ENCODE data around the gene CCKAR.

The CCKAR gene

DNA sequence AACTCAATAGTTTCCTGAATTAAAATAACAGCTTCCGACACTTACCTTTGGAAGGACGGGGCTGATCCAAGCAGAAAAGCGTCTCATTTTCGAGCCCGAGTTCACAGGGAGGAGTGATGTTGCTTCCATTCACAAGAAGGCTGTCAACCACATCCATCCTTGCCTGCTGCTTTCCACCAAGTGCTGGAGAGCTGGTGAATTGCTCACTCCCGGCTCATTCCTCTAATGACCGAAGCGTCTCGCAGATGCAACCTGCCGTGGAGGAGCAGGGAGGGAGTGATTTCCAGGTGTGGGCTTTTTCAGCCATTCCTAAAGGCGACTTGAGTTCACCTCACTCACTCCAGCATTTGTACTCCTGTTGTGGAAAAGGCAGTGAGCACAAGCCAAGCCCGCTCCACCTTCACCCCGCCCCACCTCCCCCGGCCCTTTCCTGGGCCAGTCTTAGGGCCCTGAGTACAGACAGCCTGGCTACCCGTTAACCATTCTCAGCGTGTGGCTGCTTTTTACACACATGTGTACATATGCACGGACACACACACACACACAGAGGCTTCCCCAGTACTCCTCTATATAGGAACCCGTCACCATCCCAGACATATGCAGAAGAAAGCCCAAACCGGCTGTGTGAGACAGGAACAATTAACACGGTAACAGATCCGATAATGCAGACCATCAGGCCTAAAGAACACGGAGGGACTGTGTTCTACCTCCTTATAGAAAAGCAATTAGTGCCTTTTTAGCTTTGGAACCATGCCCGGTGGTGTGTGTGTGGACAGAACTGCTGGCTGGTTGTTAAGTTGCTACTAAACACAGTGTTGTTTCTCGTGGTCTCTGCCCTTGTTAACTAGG is at the start of gene CCKAR:
Gene CCKAR, minus strand, starts transcription at position 374 of the 849 bp plus-strand sequence. Its CDS starts 217 bp downstream, at position 157.
- Mint-ChIP-seq H3K4me3 (no peak within 1 kb of the TSS), H3K36me3 (no peaks in the 10 kb centered on the region), H3K27ac (no peak within 1 kb of the TSS)

GRCh38 chr4:26533685-26534084 is 43.4 kb upstream of the CCKAR start:
- Mint-ChIP-seq H3K4me3 (no peak overlapping the region), H3K36me3 (no peaks in the 10 kb centered on the region), H3K4me1 (ENCODE audit: low read depth) (no peaks in the 10 kb centered on the region), H3K9me3 (ENCODE audit: low read depth) (no peaks in the 10 kb centered on the region), H3K27me3 (no peaks in the 10 kb centered on the region), H3K27ac (no peak overlapping the region)

More for the DNA sequence above, at the start of gene CCKAR:
- Mint-ChIP-seq H3K27me3 (peaks cover 25% of the 10 kb centered on the region), H3K9me3 (ENCODE audit: low read depth) (no peaks in the 10 kb centered on the region), H3K4me1 (ENCODE audit: low read depth) (no peaks in the 10 kb centered on the region)

DNA sequence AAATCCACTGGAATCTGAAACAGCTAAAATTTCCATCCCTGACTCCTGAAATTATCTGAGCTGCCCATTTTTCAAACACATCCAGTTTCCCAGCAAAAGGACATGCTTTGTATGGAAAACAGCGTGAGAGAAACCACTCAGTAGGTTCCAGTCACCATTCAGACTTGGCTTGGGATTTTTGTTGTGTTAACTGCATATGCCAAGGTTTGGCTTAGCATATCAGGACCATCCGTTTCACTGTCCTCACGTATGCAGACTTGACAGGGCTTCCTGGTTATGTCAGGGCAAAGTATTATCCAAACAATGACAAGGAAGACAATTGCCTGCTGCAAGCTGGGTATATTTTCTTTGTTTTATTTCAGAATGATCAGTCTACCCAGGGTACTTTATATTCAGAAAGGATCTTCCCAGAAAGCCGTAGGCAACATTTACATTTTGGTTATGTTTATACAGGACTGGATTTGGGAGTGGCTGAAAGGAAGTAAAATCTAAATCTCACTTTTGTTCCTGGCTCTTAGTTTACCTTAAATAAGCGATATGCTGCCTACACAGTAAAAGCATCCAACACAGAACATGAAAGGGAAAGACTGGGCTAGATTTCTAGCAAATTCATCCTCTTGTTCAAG is 41.3 kb upstream of the CCKAR start:
- Mint-ChIP-seq H3K9me3 (ENCODE audit: low read depth) (no peaks in the 10 kb centered on the region), H3K36me3 (no peaks in the 10 kb centered on the region), H3K4me3 (no peak overlapping the region), H3K27me3 (no peaks in the 10 kb centered on the region), H3K27ac (no peak overlapping the region), H3K4me1 (ENCODE audit: low read depth) (no peaks in the 10 kb centered on the region)

DNA sequence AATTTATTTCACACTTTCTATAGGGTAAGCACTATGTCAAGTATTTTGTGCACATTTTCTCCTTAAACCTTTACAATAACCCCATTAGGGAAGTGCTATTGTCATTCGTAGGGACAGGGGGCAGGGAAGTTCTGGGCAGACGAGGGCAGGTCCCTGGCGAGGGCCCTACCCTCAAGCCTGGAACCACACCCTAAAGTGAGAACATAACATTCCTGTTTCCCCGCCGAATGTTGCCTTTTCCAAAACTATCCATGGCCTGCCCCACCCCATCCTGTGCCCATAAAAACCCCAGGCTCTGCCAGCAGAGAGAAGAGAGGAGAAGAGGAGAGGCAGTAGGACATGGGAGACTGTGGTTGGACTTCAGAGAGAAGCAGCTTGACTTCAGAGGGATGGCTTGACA is 39.8 kb upstream of the CCKAR start:
- H3K9me3 Mint-ChIP-seq (ENCODE audit: low read depth): no peaks in the 10 kb centered on the region
- H3K4me1 Mint-ChIP-seq (ENCODE audit: low read depth): no peaks in the 10 kb centered on the region
- H3K4me3 Mint-ChIP-seq: no peak overlapping the region
- no peaks in the 10 kb centered on the region for H3K36me3 Mint-ChIP-seq
- no peaks in the 10 kb centered on the region for H3K27me3 Mint-ChIP-seq
- no peak overlapping the region for H3K27ac Mint-ChIP-seq

GRCh38 chr4:26529479-26529878 is 39.2 kb upstream of the CCKAR start:
- H3K4me1 Mint-ChIP-seq (ENCODE audit: low read depth): no peaks in the 10 kb centered on the region
- H3K36me3 Mint-ChIP-seq: no peaks in the 10 kb centered on the region
- H3K4me3 Mint-ChIP-seq: no peak overlapping the region
- no peaks in the 10 kb centered on the region for H3K27me3 Mint-ChIP-seq
- no peak overlapping the region for H3K27ac Mint-ChIP-seq
- no peaks in the 10 kb centered on the region for H3K9me3 Mint-ChIP-seq (ENCODE audit: low read depth)

GRCh38 chr4:26525771-26526150 is 35.5 kb upstream of the CCKAR start:
- Mint-ChIP-seq H3K27ac (no peak overlapping the region), H3K36me3 (no peaks in the 10 kb centered on the region), H3K27me3 (peaks cover 2% of the 10 kb centered on the region), H3K9me3 (ENCODE audit: low read depth) (no peaks in the 10 kb centered on the region), H3K4me1 (ENCODE audit: low read depth) (no peaks in the 10 kb centered on the region), H3K4me3 (no peak overlapping the region)

- no peaks in the 10 kb centered on the region for H3K9me3 Mint-ChIP-seq (ENCODE audit: low read depth)
These were observed 35.0 kb upstream of the CCKAR start for GRCh38 chr4:26525136-26525770.

GRCh38 chr4:26524011-26524410 is 33.7 kb upstream of the CCKAR start:
- H3K4me1 Mint-ChIP-seq (ENCODE audit: low read depth): no peaks in the 10 kb centered on the region
- no peaks in the 10 kb centered on the region for H3K9me3 Mint-ChIP-seq (ENCODE audit: low read depth)
- H3K27ac Mint-ChIP-seq: no peak overlapping the region
- peaks cover 2% of the 10 kb centered on the region for H3K27me3 Mint-ChIP-seq
- no peak overlapping the region for H3K4me3 Mint-ChIP-seq
- no peaks in the 10 kb centered on the region for H3K36me3 Mint-ChIP-seq

More at GRCh38 chr4:26525136-26525770, 35.0 kb upstream of the CCKAR start:
- Mint-ChIP-seq H3K36me3 (no peaks in the 10 kb centered on the region), H3K27ac (no peak overlapping the region), H3K4me3 (no peak overlapping the region), H3K27me3 (peaks cover 2% of the 10 kb centered on the region), H3K4me1 (ENCODE audit: low read depth) (no peaks in the 10 kb centered on the region)

GRCh38 chr4:26522478-26522877 is 32.2 kb upstream of the CCKAR start:
- peaks cover 2% of the 10 kb centered on the region for H3K27me3 Mint-ChIP-seq
- no peak overlapping the region for H3K27ac Mint-ChIP-seq
- no peaks in the 10 kb centered on the region for H3K36me3 Mint-ChIP-seq
- no peaks in the 10 kb centered on the region for H3K4me1 Mint-ChIP-seq (ENCODE audit: low read depth)
- H3K4me3 Mint-ChIP-seq: no peak overlapping the region
- H3K9me3 Mint-ChIP-seq (ENCODE audit: low read depth): no peaks in the 10 kb centered on the region

GRCh38 chr4:26520728-26521450 is 30.6 kb upstream of the CCKAR start:
- Mint-ChIP-seq H3K27me3 (peaks cover 2% of the 10 kb centered on the region), H3K4me1 (ENCODE audit: low read depth) (no peaks in the 10 kb centered on the region), H3K36me3 (no peaks in the 10 kb centered on the region), H3K4me3 (no peak overlapping the region), H3K27ac (no peak overlapping the region), H3K9me3 (ENCODE audit: low read depth) (no peaks in the 10 kb centered on the region)

DNA sequence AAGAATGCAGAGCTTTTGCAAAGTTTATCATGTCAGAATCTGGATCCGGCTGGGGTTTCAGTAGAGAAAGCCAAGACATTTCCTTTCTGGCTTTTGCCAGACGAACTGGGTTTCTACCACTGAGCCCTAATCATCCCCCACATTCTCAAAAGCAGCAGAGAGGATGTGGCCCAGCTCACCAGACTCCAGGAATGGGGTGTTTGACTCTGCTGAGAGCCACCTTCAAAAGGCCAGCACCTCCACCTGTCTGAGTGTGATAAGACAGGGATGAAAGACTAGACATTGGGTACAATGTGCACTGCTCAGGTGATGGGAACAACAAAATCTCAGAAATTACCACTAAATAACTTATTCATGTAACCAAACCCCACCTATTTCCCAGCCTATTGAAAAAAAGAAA is 25.7 kb upstream of the CCKAR start:
- no peak overlapping the region for H3K27ac Mint-ChIP-seq
- no peak overlapping the region for H3K4me3 Mint-ChIP-seq
- H3K27me3 Mint-ChIP-seq: peaks cover 6% of the 10 kb centered on the region
- no peaks in the 10 kb centered on the region for H3K9me3 Mint-ChIP-seq (ENCODE audit: low read depth)
- H3K36me3 Mint-ChIP-seq: no peaks in the 10 kb centered on the region
- no peaks in the 10 kb centered on the region for H3K4me1 Mint-ChIP-seq (ENCODE audit: low read depth)

DNA sequence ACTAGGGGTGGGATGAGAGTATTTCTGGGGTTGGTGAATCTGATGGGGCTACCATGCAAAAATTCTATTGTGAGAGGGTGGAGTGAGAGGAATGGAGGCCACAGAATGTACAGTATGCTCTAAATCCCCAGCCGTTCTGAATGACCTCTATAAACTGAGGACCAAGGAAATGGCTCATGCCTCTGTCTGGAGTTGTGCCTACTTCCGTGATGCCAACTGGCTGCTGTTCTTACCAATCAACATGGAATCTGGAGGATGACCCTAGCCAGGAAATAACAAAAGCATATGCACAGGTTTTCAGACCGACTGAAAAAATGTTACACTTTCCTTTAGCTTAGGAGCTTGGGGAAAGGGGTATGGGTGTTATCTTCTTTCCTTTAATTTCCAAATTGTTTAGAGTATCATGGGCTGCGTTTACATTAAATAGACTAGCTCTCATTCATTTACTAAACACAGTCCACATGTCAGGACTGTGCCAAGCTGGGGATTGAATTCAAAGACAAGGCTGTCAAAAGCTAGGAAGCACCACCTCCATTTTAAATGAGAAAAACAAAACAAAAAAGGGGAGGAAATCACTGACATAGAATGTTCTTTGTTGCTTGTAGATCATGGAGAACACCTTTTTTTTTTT is 20.2 kb upstream of the CCKAR start:
- no peak overlapping the region for H3K27ac Mint-ChIP-seq
- no peaks in the 10 kb centered on the region for H3K9me3 Mint-ChIP-seq (ENCODE audit: low read depth)
- no peak overlapping the region for H3K4me3 Mint-ChIP-seq
- no peaks in the 10 kb centered on the region for H3K4me1 Mint-ChIP-seq (ENCODE audit: low read depth)
- peaks cover 2% of the 10 kb centered on the region for H3K27me3 Mint-ChIP-seq
- H3K36me3 Mint-ChIP-seq: no peaks in the 10 kb centered on the region

DNA sequence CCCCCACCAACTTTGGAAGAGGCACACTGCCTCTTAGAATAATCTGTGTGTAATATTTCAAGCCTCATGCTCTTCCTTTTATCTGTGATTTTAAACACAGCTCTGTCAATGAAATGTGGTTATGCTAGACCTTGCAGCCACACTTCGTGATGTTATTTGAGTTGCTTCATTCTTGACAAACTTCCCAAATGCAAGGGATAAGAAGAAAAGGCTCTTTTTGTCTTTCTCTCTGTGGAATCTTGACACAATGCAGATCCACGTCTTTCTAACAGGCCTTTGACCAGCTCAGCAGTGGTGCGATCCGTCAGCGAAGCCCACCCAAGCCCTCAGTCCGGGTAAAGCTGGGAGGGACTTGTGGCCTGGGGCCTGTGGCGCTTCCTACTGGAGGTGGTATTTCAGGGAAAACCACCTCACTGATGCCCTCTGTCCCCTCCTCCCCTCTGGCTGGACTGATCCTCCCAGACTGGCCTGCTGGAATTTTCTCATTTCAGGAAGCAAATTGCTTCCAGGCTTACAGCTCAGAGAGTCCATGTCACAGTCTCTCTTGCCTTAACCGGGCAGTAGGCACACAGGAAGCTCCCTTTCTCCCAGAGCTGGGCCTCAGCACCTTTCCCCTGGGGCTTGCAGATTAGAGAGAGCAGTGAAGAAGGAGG is 19.5 kb upstream of the CCKAR start:
- Mint-ChIP-seq H3K36me3 (no peaks in the 10 kb centered on the region), H3K4me3 (no peak overlapping the region), H3K4me1 (ENCODE audit: low read depth) (no peaks in the 10 kb centered on the region), H3K9me3 (ENCODE audit: low read depth) (no peaks in the 10 kb centered on the region), H3K27ac (no peak overlapping the region), H3K27me3 (no peaks in the 10 kb centered on the region)

DNA sequence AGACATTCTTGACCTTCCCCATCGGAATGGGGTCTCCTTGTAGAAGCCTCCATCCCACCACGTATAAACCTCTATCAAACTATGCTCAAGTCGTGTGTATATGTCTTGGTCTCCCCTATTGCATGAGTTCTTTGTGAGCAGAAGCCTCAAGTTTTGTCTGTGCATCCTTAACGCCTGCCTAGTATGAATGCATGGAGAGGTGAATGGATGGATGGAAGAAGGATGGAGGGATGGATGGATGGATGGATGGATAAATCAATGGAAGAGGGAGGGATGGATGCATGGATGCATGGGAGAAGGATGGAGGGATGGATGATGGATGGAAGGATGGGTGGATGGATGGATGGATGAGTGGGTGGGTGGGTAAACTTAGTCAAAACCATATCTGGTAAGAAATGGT is 17.0 kb upstream of the CCKAR start:
- Mint-ChIP-seq H3K27ac (no peak overlapping the region), H3K4me1 (ENCODE audit: low read depth) (no peaks in the 10 kb centered on the region), H3K4me3 (no peak overlapping the region), H3K36me3 (no peaks in the 10 kb centered on the region), H3K9me3 (ENCODE audit: low read depth) (no peaks in the 10 kb centered on the region), H3K27me3 (no peaks in the 10 kb centered on the region)
